K562 (cell line): ENCODE measurements around the gene TNRC6B. TPM values are rescaled to one million over a fixed set of nuclear protein-coding genes. Genes with fewer than 3 reads are reported as not detected.

Experiments
- CCAR2 ChIP-seq: fragments of 200-400 bp; formaldehyde crosslinking; IDR thresholded peaks from 2 replicates; pipeline ENCODE4 v1.6.1; 2017; ENCODE audit warnings: mild to moderate bottlenecking, low read depth, low read length
- CCNT2 ChIP-seq: IDR thresholded peaks from 2 replicates; pipeline ENCODE4 v1.6.1; 2011; ENCODE audit warnings: borderline replicate concordance, low read depth, mild to moderate bottlenecking, moderate library complexity, mixed read lengths, low read length; ENCODE audit not compliant: insufficient read length; ENCODE audit errors: extremely low read depth
- CEBPG ChIP-seq, 3 experiments: fragments of 200-800 bp in 1 of 3; sonication (Bioruptor generic) in 1 of 3; sonication (generic) in 1 of 3; formaldehyde crosslinking in 1 of 3; IDR thresholded peaks in 2 of 3; conservative IDR thresholded peaks in 1 of 3; 2 replicates each; pipeline versions ENCODE4 v1.6.1 to v1.8.0; 2016 to 2022; ENCODE audit warnings: missing compliant biosample characterization in 2 of 3, missing genetic modification characterization in 2 of 3, mild to moderate bottlenecking in 1 of 3, missing genetic modification reagents in 1 of 3
- HDAC1 ChIP-seq, 2 experiments: fragments of 450-650 bp; IDR thresholded peaks; 2 replicates each; pipeline ENCODE4 v1.6.1; 2016 to 2017; ENCODE audit warnings: inconsistent platforms in 1 of 2, mild to moderate bottlenecking in 1 of 2, moderate library complexity in 1 of 2
- MLLT1 ChIP-seq, 2 experiments: fragments of 450-650 bp; IDR thresholded peaks; 2 replicates each; pipeline ENCODE4 v1.6.1; 2016
- MTA1 ChIP-seq: fragments of 450-650 bp; IDR thresholded peaks from 2 replicates; pipeline ENCODE4 v1.6.1; 2017; ENCODE audit warnings: borderline replicate concordance
- MYC ChIP-seq, 2 experiments: fragments of 250-450 bp in 1 of 2; sonication (Bioruptor Pico) in 1 of 2; IDR thresholded peaks; 2 replicates each; pipeline versions ENCODE4 v1.5.1 to v1.6.1; 2012 to 2021; ENCODE audit warnings: low read depth in 2 of 2, borderline replicate concordance in 1 of 2, improper control_type of control experiment in 1 of 2, low read length in 1 of 2, mild to moderate bottlenecking in 1 of 2, moderate library complexity in 1 of 2
- NELFE ChIP-seq: IDR thresholded peaks from 2 replicates; pipeline ENCODE4 v1.6.1; 2011; ENCODE audit warnings: mild to moderate bottlenecking; ENCODE audit not compliant: insufficient read depth, insufficient read length
- NFE2 ChIP-seq: IDR thresholded peaks from 2 replicates; pipeline ENCODE4 v1.6.1; 2014; ENCODE audit warnings: antibody characterized with exemption, low read depth
- NR2F6 ChIP-seq: fragments of 450-650 bp; formaldehyde crosslinking; IDR thresholded peaks from 2 replicates; pipeline ENCODE4 v1.4.0; 2020; ENCODE audit warnings: mild to moderate bottlenecking
- RFX7 ChIP-seq: fragments of 250-450 bp; sonication (Bioruptor Pico); IDR thresholded peaks from 2 replicates; pipeline ENCODE4 v1.5.1; 2021; ENCODE audit warnings: mild to moderate bottlenecking
- RUNX1 ChIP-seq: sonication (generic); IDR thresholded peaks from 2 replicates; pipeline ENCODE4 v1.6.1; 2016; ENCODE audit warnings: antibody characterized with exemption, low read depth
- TEAD4 ChIP-seq, 2 experiments: sonication (generic) in 1 of 2; formaldehyde crosslinking in 1 of 2; IDR thresholded peaks; 2 replicates each; pipeline versions ENCODE4 v1.6.1 to v1.8.0; 2012 to 2022; ENCODE audit warnings: borderline replicate concordance in 1 of 2, inconsistent platforms in 1 of 2, low read length in 1 of 2, mild to moderate bottlenecking in 1 of 2, missing genetic modification reagents in 1 of 2
- ZBTB8A ChIP-seq: fragments of 450-650 bp; IDR thresholded peaks from 2 replicates; pipeline ENCODE4 v1.6.1; 2018; ENCODE audit warnings: mild to moderate bottlenecking, moderate library complexity; ENCODE audit not compliant: partially characterized antibody
- ZNF165 ChIP-seq: fragments of 250-450 bp; sonication (Bioruptor Pico); IDR thresholded peaks from 2 replicates; pipeline ENCODE4 v1.4.0; 2020; ENCODE audit warnings: borderline replicate concordance
- ZNF79 ChIP-seq: fragments of 250-450 bp; sonication (Bioruptor Pico); IDR thresholded peaks from 2 replicates; pipeline ENCODE4 v1.4.0; 2020; ENCODE audit warnings: low read depth, mild to moderate bottlenecking, moderate library complexity
- polyA plus RNA-seq, 8 experiments: library from polyadenylated mRNA; depleted of rRNA in 4 of 8; stranded (reverse) in 5 of 8; unstranded in 3 of 8; fragments of >200 nt; fragmentation: Nextera tagmentation in 2 of 8; fragmentation: Illumina TruSeq in 1 of 8; extraction: Ambion mirVana in 2 of 8; extraction: Trizol in 1 of 8; gene quantifications; 2 replicates each; pipeline versions ENCODE4 v1.2.1 to v1.2.3, GENCODE V29; 2011 to 2014; ENCODE audit warnings: inconsistent platforms in 1 of 8, missing spikeins in 1 of 8
- total RNA-seq, 7 experiments: library from RNA; depleted of rRNA in 6 of 7; stranded (reverse); fragments of >200 nt in 6 of 7; fragmentation: Illumina TruSeq in 2 of 7; extraction: Trizol in 2 of 7; gene quantifications; 2 replicates each; pipeline versions ENCODE4 v1.2.1 to v1.2.3, GENCODE V29; 2011 to 2021; ENCODE audit warnings: low replicate concordance in 1 of 7
- TF ChIP-seq, protein P1 (sequence below): fragments of 200-800 bp; sonication (Bioruptor generic); IDR thresholded peaks from 2 replicates; pipeline ENCODE4 v1.6.1; 2017; ENCODE audit warnings: missing genetic modification characterization, missing compliant biosample characterization
- TF ChIP-seq, protein P2 (sequence below): fragments of 250-450 bp; sonication (Bioruptor Pico); IDR thresholded peaks from 2 replicates; pipeline ENCODE4 v1.4.0; 2020; ENCODE audit warnings: mild to moderate bottlenecking
- TF ChIP-seq, protein P3 (sequence below): fragments of 450-650 bp; IDR thresholded peaks from 2 replicates; pipeline ENCODE4 v1.6.1; 2014; ENCODE audit warnings: low read depth, mild to moderate bottlenecking, moderate library complexity, borderline replicate concordance

TNRC6B gene
- total and polyA plus RNA-seq, 9 of the 15 experiments (the other 6 are each of a cell fraction or from before 2014, with no cell fraction given): 0.96 to 18.8 (median 10.8) TPM

DNA sequence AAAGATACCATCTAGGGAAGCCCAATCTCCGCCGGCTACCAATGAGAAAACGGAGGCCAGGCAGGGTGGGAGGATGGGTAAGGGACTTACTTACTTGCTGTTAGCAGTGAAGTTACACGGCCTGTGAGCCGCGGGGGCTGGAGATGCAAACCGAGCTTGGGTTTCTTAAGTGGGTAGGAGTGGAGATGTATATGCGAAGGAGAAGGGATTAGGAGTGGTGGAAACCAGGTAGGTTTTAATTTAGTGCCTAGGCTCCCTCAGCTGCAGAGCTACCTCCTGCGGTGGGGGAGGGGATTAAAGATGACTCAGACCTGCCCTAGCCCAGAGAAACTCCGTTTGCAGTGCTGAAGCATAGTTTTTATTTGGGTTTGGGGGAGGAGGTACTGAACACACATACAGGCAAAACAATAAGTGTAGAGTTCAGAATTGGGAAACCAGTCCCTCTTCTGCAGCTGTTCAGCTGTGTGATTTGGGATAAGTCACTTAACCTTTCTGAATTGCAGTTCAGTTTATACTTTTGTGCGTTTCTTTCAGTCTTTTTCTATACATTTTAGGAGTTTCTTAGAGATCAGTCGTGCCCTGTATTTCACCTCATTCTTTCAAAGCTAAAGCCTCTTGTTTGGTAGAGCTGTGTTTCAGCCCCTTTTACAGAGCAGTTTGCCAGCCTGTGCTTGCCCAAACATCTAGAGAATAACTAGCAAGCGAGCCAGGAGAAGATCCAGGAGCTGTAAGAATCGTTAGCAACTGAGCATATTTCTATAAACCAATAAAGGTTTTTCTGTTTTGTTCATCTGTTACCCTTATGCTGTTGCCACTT lies 596 bp upstream of the TNRC6B start (continued):
- 0 out of 2 replicates have a peak, but pooled peaks have one; percentile 0 for TF ChIP-seq MYC (IDR thresholded peaks at IDR 0.05; ENCODE audit: low read depth, low read length)
- TF ChIP-seq MYC (CRISPR knock-in tag; IDR thresholded peaks at IDR 0.05; ENCODE audit: borderline replicate concordance, low read depth): no peak
- TF ChIP-seq ZNF79 (CRISPR knock-in tag): no peak
- peak; percentile 62; the same call in 1 of the 2 replicates for TF ChIP-seq MTA1
- no peak for TF ChIP-seq RFX7
- no peak for TF ChIP-seq NR2F6 (CRISPR knock-in tag)
- no peak for TF ChIP-seq CCAR2
- TF ChIP-seq MLLT1 (IDR thresholded peaks at IDR 0.05): 0 out of 4 replicates have a peak, but pooled peaks of 1 of the 2 experiments have one; percentile 35
- TF ChIP-seq NELFE: no peak
- no peak for TF ChIP-seq TEAD4 (IDR thresholded peaks at IDR 0.05; ENCODE audit: low read length)
- no peak for TF ChIP-seq TEAD4 (CRISPR knock-in tag; IDR thresholded peaks at IDR 0.05; ENCODE audit: borderline replicate concordance)
- TF ChIP-seq, protein P1, sequence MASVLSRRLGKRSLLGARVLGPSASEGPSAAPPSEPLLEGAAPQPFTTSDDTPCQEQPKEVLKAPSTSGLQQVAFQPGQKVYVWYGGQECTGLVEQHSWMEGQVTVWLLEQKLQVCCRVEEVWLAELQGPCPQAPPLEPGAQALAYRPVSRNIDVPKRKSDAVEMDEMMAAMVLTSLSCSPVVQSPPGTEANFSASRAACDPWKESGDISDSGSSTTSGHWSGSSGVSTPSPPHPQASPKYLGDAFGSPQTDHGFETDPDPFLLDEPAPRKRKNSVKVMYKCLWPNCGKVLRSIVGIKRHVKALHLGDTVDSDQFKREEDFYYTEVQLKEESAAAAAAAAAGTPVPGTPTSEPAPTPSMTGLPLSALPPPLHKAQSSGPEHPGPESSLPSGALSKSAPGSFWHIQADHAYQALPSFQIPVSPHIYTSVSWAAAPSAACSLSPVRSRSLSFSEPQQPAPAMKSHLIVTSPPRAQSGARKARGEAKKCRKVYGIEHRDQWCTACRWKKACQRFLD (CRISPR knock-in tag): no peak
- TF ChIP-seq, protein P2, sequence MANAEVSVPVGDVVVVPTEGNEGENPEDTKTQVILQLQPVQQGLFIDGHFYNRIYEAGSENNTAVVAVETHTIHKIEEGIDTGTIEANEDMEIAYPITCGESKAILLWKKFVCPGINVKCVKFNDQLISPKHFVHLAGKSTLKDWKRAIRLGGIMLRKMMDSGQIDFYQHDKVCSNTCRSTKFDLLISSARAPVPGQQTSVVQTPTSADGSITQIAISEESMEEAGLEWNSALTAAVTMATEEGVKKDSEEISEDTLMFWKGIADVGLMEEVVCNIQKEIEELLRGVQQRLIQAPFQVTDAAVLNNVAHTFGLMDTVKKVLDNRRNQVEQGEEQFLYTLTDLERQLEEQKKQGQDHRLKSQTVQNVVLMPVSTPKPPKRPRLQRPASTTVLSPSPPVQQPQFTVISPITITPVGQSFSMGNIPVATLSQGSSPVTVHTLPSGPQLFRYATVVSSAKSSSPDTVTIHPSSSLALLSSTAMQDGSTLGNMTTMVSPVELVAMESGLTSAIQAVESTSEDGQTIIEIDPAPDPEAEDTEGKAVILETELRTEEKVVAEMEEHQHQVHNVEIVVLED (CRISPR knock-in tag): no peak
- peak; percentile 43 for TF ChIP-seq CCNT2
- no peak for TF ChIP-seq ZNF165
- TF ChIP-seq RUNX1: no peak
- TF ChIP-seq HDAC1 (IDR thresholded peaks at IDR 0.05): 0 out of 4 replicates have a peak, but pooled peaks of 1 of the 2 experiments have one; percentile 53
- TF ChIP-seq NFE2: peak; percentile 71
- TF ChIP-seq CEBPG (CRISPR knock-in tag; IDR thresholded peaks at IDR 0.05): no peak
- TF ChIP-seq CEBPG (tag; conservative IDR thresholded peaks at IDR 0.05 in 1 of 2, IDR thresholded peaks at IDR 0.05 in 1 of 2): no peak
- TF ChIP-seq, protein P3, sequence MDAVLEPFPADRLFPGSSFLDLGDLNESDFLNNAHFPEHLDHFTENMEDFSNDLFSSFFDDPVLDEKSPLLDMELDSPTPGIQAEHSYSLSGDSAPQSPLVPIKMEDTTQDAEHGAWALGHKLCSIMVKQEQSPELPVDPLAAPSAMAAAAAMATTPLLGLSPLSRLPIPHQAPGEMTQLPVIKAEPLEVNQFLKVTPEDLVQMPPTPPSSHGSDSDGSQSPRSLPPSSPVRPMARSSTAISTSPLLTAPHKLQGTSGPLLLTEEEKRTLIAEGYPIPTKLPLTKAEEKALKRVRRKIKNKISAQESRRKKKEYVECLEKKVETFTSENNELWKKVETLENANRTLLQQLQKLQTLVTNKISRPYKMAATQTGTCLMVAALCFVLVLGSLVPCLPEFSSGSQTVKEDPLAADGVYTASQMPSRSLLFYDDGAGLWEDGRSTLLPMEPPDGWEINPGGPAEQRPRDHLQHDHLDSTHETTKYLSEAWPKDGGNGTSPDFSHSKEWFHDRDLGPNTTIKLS: no peak
- no peak for TF ChIP-seq ZBTB8A
